Mammary epithelial cell (primary cell): ENCODE measurements around the gene HECTD1.

ENCODE experiments used
- EZH2 ChIP-seq: IDR thresholded peaks from 2 replicates; pipeline ENCODE4 v1.6.1; 2012; ENCODE audit warnings: low read length, inconsistent platforms, borderline replicate concordance
- TF ChIP-seq, protein P1 (sequence below), 2 donors: IDR thresholded peaks in 1 of 2; conservative IDR thresholded peaks in 1 of 2; 2 replicates each; pipeline ENCODE4 v1.5.1; 2011 to 2012; ENCODE audit warnings: inconsistent platforms in 2 of 2, low read length in 2 of 2, mild to moderate bottlenecking in 2 of 2, control low read depth in 1 of 2, low read depth in 1 of 2; ENCODE audit not compliant: insufficient read depth in 1 of 2; ENCODE audit errors: extremely low read depth in 1 of 2

DNA sequence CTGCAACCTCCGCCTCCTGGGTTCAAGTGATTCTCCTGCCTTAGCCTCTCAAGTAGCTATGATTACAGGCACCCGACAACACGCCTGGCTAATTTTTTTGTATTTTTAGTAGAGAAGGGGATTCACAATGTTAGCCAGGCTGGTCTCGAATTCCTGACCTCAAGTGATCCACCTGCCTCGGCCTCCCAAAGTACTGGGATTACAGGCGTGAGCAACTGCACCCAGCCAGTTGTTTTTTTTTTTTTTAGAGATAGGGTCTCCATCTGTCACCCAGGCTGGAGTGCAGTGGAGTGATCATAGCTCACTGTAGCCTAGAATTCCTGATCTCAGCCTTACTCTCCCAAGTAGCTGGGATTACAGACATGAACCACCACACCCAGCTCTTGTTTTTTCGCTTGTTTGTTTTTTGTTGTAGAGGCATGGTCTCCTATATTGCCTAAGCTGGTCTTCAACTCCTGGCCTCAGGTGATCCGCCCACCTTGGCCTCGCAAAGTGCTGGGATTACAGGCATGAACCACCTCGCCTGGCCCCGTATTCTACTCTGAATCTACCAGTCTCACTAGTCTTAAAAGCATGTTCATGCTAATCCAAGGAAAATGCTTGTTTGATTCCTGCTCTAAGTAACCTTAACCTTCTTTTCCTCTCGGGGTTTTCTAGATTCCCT lies 149.8 kb downstream of the HECTD1 start:
- TF ChIP-seq, protein P1, sequence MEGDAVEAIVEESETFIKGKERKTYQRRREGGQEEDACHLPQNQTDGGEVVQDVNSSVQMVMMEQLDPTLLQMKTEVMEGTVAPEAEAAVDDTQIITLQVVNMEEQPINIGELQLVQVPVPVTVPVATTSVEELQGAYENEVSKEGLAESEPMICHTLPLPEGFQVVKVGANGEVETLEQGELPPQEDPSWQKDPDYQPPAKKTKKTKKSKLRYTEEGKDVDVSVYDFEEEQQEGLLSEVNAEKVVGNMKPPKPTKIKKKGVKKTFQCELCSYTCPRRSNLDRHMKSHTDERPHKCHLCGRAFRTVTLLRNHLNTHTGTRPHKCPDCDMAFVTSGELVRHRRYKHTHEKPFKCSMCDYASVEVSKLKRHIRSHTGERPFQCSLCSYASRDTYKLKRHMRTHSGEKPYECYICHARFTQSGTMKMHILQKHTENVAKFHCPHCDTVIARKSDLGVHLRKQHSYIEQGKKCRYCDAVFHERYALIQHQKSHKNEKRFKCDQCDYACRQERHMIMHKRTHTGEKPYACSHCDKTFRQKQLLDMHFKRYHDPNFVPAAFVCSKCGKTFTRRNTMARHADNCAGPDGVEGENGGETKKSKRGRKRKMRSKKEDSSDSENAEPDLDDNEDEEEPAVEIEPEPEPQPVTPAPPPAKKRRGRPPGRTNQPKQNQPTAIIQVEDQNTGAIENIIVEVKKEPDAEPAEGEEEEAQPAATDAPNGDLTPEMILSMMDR (conservative IDR thresholded peaks at IDR 0.05 in 1 of 2, IDR thresholded peaks at IDR 0.05 in 1 of 2; ENCODE audit: extremely low read depth in 1 of 2, insufficient read depth in 1 of 2, low read depth in 1 of 2, low read length in 2 of 2) = no peak
- no peak for TF ChIP-seq EZH2
